ENCODE measurements around the gene WDR27.

DNA sequence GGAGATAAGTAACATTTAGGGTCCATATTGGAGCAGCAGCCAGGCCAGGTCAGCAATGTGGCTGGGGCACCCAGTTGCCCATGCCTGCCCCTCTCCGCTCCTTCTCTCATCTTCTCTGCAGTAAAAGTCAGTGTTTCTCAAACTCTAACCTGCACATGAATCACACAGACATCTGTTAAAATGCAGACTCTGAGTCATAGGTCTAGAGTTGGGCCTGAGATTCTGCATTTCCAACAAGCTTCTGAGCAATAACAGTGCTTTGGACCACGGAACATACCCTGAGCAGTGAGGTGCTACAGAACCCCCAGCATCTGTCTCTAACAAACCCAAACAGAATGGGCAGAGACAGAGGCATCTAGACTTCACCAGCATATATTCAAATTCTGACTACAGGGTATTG is 12.3 kb upstream of the WDR27 start:
- TF ChIP-seq, protein P1, sequence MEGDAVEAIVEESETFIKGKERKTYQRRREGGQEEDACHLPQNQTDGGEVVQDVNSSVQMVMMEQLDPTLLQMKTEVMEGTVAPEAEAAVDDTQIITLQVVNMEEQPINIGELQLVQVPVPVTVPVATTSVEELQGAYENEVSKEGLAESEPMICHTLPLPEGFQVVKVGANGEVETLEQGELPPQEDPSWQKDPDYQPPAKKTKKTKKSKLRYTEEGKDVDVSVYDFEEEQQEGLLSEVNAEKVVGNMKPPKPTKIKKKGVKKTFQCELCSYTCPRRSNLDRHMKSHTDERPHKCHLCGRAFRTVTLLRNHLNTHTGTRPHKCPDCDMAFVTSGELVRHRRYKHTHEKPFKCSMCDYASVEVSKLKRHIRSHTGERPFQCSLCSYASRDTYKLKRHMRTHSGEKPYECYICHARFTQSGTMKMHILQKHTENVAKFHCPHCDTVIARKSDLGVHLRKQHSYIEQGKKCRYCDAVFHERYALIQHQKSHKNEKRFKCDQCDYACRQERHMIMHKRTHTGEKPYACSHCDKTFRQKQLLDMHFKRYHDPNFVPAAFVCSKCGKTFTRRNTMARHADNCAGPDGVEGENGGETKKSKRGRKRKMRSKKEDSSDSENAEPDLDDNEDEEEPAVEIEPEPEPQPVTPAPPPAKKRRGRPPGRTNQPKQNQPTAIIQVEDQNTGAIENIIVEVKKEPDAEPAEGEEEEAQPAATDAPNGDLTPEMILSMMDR (IDR thresholded peaks at IDR 0.05; ENCODE audit: insufficient read depth, low read length, poor library complexity, severe bottlenecking), result no peak
- no peak for TF ChIP-seq EZH2phosphoT487 (conservative IDR thresholded peaks at IDR 0.05; ENCODE audit: low read length)
